COLO668 (cell line): ENCODE measurements around the gene GRK4.
"Not testable (repeated sequence)": the region's sequence is repeated elsewhere in the genome, so short reads cannot be mapped to it uniquely, and the experiment has no call there.

Experiments
- DNase-seq: peaks from one replicate; lab custom pipeline; 2025; ENCODE audit not compliant: unreplicated experiment; lab: John Stamatoyannopoulos, UW

The GRK4 gene

GRCh38 chr4:3037957-3038461, 74.6 kb downstream of the GRK4 start:
- peak; percentile 9 for DNase-seq

DNA sequence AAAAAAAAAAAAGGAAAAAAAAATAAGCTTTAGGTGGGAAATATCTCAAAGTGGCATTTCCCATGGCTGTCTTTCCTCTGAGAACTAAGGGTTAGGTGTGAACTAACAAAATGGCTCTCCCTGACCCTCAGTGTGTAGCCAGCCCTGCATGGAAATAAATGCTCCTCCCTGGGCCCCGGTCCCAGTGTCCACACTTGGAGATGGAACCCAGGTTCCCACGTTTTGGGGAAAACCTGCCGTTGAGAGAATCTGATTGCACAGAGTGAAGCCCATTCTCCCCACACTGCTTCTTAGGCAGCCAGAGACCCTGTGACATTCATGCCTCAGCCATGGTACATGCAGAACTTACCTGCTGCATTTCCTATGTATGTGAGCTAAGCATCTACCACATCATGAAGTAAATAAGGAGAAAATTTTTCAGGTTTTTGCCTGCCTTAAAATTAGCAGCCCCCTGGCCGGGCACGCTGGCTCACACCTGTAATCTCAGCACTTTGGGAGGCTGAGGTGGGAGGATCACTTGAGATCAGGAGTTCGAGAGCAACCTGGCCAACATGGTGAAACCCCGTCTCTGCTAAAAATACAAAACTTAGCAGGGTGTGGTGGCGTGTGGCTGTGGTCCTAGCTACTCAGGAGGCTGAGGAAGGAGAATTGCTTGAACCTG, 76.5 kb downstream of the GRK4 start:
- DNase-seq = no peak

GRCh38 chr4:3040452-3041191, 77.3 kb downstream of the GRK4 start:
- no peak for DNase-seq

DNA sequence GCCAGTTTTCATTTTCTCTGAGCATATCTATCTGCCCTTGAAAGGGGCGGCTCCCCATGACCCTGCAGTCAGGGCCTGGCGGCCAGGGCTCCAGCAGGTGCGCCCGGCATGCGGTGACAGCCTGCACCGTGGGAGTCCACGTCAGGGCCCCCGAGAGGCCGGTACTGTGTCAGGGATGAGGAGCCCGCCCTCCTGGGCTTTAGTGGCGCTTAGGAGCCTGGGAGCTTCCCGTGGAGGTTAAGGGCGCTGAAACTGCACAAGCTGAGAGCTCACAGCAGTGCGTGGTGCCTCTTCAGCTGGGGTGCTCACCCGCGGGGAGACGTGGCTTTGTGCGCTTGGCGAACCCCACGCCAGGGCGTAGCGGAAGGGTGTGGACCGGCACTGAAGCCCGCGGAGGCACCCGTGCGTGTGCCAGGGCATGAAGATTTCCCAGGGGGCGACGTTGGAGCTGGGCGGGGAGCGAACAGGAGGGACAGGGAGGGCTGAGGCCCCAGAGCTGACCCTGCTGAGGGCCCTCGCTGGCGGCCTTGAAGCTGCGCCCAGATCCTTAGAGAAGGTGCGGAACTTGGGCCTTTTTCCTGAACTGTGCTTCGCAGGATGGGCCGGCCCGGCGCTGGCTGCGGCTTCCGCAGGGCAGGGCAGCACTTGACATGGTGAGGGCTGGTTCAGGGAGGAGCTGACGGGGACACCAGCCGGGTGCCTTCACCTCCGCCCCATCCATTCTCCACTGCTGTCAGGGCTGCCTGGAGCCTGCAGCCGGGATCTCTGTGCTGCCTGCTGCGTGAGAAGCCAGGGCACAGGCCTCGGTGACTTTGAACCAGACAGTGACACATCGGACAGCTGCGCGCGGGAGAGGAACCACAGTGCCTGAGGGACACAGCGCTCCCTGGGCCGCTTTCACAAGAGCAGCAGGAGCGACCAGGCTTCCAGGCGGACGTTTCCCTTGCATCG, 78.1 kb downstream of the GRK4 start:
- DNase-seq = peak; percentile 72

DNA sequence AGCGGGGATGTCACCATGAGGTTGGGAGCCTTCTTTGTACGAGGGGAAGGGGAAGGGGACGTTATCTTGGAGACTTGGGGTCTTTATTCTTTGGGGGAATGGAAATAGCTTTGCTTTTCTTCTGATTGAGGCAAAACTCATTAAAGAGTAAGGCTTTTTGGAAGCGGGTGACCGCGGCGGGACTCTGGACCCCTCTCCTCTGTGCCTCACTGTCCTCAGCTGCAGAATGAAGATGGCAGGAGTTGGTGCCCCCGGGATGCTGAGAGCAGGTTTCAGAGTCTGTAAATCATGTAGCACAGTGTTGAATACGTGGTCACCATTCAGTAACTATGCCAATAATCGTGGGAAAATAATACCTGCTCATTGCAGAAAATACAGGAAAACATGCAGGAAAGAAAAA, 78.9 kb downstream of the GRK4 start:
- no peak for DNase-seq

DNA sequence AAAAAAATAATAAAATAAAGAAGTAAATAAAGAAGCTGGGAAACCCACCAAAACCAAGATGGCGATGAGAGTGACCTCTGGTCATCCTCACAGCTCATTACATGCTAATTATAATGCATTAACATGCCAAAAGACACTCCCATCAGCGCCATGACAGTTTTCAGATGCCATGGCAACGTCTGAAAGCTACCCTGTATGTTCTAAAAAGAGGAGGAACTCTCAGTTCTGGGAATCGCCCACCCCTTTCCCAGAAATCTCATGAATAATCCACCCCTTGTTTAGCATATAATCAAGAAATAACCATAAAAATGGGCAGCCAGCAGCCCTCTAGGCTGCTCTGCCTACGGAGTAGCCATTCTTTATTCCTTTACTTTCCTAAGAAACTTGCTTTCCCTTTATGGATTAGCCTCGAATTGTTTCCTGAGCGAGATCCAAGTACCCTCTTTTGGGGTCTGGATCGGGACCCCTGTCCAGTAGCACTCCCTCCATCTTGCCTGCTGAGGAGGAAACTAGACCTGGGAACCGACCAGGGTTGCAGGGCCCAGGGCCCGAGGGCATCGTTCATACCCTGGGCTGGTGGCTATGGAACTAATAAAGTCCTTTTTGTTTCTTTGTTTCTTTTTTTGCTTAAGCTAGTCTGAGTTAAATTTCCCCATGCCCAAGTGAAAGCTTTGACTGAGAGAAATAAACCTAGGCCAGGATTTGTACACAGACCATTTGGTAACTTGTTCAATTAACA, 80.1 kb downstream of the GRK4 start:
- DNase-seq = no peak

DNA sequence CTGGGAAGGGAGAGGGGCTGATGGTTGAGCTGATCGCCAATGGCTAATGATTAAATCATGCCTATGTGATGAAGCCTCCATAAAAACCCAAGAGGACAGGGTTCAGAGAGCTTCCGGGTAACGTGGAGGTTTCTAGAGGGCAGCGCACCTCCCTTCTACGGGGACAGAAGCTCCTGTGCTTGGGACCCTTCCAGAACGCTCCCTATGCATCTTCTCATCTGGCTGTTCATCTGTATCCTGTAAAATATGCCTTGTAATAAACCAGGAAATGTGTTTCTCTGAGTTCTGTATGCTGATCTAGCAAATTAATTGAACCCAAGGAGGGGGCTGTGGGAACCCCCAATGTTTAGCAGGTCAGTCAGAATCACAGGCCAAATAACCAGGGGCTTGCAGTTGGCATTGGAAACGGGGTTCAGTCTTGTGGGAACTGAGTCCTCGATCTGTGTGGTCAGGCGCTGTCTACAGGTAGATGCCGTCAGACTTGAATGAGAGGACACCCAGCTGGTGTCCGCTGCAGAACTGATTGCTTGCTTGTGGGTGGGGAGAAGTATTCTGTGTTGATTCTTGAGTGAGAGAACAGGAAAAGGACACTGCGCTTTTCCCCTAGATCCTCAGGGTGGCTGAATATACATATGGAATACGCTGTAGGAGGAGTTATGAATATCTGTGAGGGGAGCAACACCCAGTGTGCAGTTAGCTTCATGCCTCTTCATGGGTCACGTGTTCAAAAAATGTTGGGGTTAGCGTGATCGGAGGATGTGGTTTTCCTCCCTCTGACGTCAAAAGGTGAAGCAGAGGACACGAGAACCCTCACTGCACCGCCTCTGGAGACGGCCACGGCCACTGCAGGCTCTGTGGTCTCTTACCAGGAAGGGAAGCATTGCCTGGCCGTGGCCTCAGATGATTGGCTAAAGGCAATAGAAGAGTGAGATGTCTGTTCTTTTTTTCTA, 81.8 kb downstream of the GRK4 start:
- DNase-seq = no peak

- DNase-seq = no peak
Observed at GRCh38 chr4:3046162-3046561, 82.8 kb downstream of the GRK4 start.

- no peak for DNase-seq
Observed at GRCh38 chr4:3046623-3047022, 83.3 kb downstream of the GRK4 start.

- peak; percentile 65 for DNase-seq
Observed at GRCh38 chr4:3047464-3048286, 84.3 kb downstream of the GRK4 start.

DNA sequence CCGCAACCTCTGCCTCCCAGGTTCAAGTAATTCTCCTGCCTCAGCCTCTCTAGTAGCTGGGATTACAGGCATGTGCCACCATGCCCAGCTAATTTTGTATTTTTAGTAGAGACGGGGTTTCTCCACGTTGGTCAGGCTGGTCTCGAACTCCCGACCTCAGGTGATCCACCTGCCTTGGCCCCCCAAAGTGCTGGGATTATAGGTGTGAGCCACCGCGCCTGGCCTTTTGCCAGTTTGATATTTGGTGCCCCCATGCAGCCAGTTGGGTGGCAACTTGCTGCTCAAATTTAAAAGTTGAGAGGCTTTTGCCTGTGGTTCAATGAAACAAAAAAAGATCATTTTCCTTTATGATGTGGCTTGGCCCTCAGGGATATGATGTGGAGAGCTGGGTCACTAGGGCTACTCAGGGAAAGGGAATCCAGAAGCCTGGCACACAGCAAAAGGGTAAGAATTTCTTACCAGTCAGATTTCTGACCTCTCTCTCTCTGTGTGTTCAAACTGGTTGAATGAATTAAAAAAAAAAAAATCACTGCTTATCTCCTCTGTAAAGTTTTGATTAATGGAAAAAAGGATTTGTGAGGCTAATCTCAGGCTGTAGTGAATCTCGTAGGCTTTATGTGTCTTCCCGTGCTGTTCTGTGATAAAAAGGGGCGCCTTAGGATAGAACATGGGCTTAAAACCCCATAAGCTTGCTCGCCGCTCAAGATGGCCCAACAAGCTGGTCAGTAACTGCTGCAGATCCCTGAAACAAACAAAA, 87.9 kb downstream of the GRK4 start:
- not testable (repeated sequence) for DNase-seq

GRCh38 chr4:3054169-3054759, 90.9 kb downstream of the GRK4 start:
- DNase-seq = no peak

- DNase-seq = no peak
Observed at GRCh38 chr4:3059943-3060342, 96.6 kb downstream of the GRK4 start.

- no peak for DNase-seq
Observed at GRCh38 chr4:3060946-3061345, 97.6 kb downstream of the GRK4 start.

- no peak for DNase-seq
Observed at GRCh38 chr4:3062471-3062870, 99.1 kb downstream of the GRK4 start.

DNA sequence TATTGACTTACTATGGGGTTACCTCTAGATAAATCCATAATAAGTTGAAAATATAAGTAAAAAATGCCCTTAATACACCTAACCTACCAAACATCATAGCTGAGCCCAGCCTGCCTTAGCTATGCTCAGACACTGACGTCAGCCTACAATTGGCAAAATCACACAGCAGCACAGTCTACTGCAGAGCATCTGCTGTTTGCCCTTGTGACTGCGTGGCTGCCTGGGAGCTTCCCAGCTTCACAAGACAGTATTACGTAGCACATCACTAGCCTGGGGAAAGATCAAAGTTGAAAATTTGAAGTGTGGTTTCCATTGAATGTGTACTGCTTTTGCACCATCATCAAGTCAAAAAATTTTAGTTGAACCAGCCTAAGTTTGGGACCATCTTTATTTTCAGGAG, 102.2 kb downstream of the GRK4 start:
- DNase-seq = no peak

- DNase-seq = no peak
Observed at GRCh38 chr4:3066836-3067400, 103.5 kb downstream of the GRK4 start.
